Measurements from ENCODE around the gene TRIM49D2. TPM values are rescaled to one million over a fixed set of nuclear protein-coding genes. Genes with fewer than 3 reads are reported as not detected.

The TRIM49D2 gene
- total RNA-seq, 4 donors from 2014 or later: not detected

Small RNA genes within 50 kb of the gene (small RNA-seq; reads per million reads assigned to genes)
- 0 reads per million in 4 donors for gene AP004607.1

Other genes with a start within 250 kb of the TRIM49D2 start
- gene TRIM77, start 213.8 kb upstream of the TRIM49D2 start, total RNA-seq: not detected
- gene TRIM49, start 115.5 kb upstream of the TRIM49D2 start, total RNA-seq: not detected
- not detected for gene TRIM64B, start 45.6 kb upstream of the TRIM49D2 start, total RNA-seq
- gene TRIM49D1, start 1.8 kb upstream of the TRIM49D2 start, total RNA-seq: not detected
- not detected for gene TRIM64, start 42.0 kb downstream of the TRIM49D2 start, total RNA-seq
- not detected for gene TRIM49C, start 107.0 kb downstream of the TRIM49D2 start, total RNA-seq
- not detected for gene UBTFL1, start 161.9 kb downstream of the TRIM49D2 start, total RNA-seq
- 1 to 10 TPM in 1 of 4 donors, under 1 TPM in 1, not detected in 2; 0.55 to 1.3 TPM for gene NAALAD2, start 210.6 kb downstream of the TRIM49D2 start, total RNA-seq

Data from transverse colon (tissue), 4 donors.